GM19468 (cell line): ENCODE measurements around the gene TEF.

Experiments
- ATAC-seq: cut with Tn5 transposase; IDR thresholded peaks from one replicate; pipeline ENCODE4 v1.9.1; 2021; ENCODE audit warnings: mild to moderate bottlenecking, moderate library complexity, moderate number of reproducible peaks; ENCODE audit not compliant: unreplicated experiment; ENCODE audit errors: extremely low read depth

The TEF gene

GRCh38 chr22:41381329-41382097 lies at the start of gene TEF:
TEF (plus strand) TSS chr22:41381942; CDS start chr22:41382045, 103 bp downstream.
- peak; percentile 53 for ATAC-seq

- ATAC-seq = no peak
Measured at GRCh38 chr22:41332217-41332939, 49.4 kb upstream of the TEF start.

GRCh38 chr22:41333806-41334205 lies 47.9 kb upstream of the TEF start:
- ATAC-seq = no peak

- ATAC-seq = no peak
Measured at GRCh38 chr22:41334215-41334614, 47.5 kb upstream of the TEF start.

DNA sequence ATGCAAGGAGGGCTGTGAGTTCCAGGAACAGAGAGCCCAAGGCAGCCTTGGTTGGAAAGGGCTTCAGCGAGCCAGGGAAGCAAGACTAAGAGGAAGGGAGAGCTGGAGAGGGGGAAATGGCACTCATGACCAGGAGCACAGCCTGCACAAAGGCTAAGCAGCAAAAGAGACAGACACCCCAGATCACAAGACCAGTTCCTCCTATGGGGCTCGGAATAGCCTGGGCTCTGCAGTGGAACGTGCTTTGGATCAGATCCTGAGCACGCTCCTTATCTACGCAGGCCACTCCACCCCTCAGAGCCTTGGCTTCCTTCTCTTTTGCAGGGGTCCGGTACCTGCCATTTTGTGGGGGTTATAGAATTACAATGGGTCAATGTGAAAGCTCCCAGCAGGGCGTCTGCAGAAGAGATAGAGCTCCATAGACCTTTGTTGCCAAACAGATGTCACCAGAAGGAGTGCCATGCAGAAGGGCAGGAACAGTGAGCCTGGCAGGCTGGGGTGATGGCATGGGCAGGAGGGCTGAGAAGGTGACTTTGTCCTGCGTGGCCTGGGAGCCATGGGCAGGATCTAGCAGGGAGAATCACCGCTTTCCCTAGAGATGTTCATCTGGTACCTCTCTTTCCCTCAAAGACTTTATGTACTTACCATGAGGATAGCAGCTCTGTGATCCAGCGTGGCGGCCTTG lies 46.6 kb upstream of the TEF start:
- ATAC-seq = no peak

- ATAC-seq = no peak
Measured at GRCh38 chr22:41338614-41339212, 43.0 kb upstream of the TEF start.

- no peak for ATAC-seq
Measured at GRCh38 chr22:41339823-41340222, 41.9 kb upstream of the TEF start.

DNA sequence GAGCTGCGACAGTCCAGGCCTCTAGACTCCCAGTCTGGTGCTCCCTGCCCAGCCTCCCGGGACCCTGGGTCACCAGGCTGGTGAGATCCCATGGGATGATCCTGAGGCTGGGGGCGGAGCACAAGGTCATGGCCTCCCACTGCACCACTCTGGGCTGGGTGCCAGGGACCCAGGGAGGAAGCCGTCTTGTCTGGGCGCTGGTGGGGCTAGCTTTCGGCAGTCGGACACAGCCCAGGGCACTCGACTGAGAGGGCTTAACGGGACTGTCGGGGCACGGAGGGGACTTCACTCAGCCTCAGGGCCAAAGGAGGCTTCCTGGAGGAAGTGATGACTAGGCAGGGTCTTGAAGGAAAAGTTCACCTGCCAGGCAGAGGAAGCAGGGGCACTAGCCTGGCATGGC lies 41.4 kb upstream of the TEF start:
- ATAC-seq = no peak

- ATAC-seq = no peak
Measured at GRCh38 chr22:41341012-41341411, 40.7 kb upstream of the TEF start.

- ATAC-seq = no peak
Measured at GRCh38 chr22:41341990-41342389, 39.8 kb upstream of the TEF start.

DNA sequence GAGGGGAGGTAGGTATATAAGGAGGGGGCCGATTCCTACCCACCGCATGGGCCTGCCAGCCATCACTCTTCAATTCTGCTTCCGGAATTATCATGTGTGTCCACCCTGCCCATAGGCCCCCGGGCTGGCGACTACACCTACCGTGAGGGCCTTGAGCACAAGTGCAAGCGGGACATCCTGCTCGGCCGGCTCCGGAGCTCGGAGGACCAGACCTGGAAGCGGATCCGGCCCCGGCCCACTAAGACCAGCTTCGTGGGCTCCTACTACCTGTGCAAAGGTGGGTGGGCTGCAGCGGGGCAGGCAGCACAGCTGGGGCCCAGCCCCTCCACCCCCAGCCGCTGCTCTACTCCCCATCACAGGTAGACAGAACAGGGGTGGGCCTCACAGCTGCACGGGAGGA lies 38.4 kb upstream of the TEF start:
- no peak for ATAC-seq

DNA sequence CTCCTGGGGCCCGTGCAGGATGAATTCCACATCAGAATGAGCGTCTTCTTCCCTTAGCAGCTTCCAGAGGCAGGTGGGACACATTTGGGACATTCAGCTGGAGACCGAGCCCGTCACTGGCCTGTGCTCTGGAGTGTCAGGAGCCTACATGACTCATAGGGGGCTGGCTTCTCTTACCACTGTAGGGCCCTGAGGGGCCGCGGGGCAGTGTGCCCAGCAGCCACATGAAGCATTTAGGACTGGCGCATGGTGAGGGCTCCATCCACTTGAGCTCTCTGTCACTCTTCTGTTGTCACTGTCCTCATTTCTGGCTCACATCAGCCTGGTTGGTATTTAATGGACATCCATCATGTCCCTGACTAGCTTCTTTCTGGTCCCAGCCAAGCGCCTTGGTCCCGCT lies 38.0 kb upstream of the TEF start:
- no peak for ATAC-seq

DNA sequence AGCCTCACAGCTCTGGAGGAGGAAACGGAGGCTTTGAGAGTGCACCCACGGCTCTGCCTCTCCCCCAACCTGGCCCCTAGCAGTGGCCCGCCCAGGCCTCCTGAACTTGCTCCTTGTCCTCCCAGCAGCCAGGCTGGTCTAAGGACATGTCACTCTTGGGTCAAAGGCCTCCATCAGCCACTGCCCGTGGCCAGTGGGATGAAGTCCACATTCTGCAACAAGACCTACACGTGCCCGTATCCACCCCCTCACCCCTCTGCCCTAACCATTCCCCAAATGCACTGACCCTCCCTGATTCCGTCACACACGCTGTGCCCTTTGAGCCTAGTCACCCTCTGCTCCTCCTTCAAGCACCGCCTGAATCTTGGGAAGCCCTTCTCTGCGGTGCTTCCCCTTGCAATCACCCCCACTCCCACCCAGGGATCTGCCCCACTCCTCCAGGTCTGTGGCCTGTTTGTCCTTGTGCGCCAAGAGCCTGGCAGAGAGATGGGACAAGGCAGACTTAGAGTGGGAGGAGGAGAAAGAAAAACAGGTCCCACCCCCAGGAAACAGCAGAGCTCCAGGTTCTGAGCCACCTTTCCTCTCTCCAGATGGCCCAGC lies 37.5 kb upstream of the TEF start:
- no peak for ATAC-seq

DNA sequence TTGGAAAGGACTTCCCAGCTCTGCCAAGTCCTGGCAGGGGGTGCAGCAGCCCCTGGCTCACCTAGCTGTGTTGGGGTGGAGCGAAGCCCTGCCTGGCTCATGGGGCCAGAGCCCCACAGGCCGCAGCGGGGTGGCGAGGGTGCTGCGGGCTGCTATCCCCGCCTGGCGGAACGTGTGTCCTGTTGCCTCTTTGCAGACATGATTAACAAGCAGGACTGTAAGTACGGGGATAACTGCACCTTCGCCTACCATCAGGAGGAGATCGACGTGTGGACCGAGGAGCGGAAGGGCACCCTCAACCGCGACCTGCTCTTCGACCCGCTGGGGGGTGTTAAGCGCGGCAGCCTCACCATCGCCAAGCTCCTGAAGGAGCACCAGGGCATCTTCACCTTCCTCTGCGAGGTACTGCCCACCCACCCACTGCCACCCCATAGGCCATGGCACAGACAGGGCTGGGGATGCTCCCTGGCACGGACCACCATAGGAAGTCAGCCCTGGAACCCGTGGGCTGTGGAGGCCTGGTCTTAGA lies 35.9 kb upstream of the TEF start:
- ATAC-seq = no peak

GRCh38 chr22:41347066-41347859 lies 34.5 kb upstream of the TEF start:
- no peak for ATAC-seq

GRCh38 chr22:41348964-41349484 lies 32.7 kb upstream of the TEF start:
- ATAC-seq = no peak

DNA sequence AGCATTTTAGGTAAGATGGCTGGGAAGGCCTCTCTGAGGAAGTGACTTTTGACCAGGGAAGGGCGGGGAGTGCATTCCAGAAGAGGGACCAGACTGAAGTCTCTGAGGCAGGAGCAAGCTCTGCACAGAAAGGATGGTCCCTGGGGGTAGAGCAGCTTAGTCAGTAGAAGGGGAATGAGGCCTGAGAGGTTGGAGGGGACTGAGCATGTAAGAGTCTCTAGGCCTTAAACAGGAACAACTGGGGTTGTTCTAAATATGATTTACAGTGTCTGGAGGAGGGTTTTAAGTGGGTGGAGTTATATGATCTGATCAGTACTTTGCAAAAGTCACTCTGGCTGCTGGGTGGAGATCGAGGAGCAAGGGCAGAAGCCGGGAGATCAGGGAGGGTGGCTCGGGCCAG lies 31.7 kb upstream of the TEF start:
- ATAC-seq = no peak

GRCh38 chr22:41351011-41351410 lies 30.7 kb upstream of the TEF start:
- ATAC-seq = no peak

DNA sequence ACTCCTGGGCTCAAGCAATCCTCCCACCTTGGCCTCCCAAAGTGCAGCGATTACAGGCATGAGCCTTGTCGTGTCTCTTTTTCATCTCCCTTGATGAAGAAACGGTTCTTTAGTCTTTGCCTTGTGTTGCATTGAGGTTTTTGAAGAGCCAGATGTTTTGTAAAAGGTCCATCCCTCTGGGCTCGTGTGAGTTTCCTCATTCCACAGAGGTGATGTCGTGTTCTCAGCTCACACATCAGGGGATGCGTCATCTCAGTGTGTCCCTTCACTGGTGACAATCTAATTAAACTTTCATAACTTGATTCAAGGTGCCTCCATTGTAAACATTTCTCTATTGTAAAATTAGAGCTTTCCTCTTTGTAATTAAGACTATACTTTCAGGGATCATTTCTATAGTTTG lies 29.7 kb upstream of the TEF start:
- ATAC-seq = no peak
